ENCODE data around the gene OR6X1.
"Not testable (repeated sequence)": the region's sequence is repeated elsewhere in the genome, so short reads cannot be mapped to it uniquely, and the experiment has no call there.

OR6X1 gene

GRCh38 chr11:123741159-123742030, 12.9 kb downstream of the OR6X1 start, which contains the start of gene ZNF202:
Gene ZNF202 (minus strand): TSS chr11:123741660. CDS start chr11:123730888, 10,772 bp downstream.
- Mint-ChIP-seq H3K4me1 (peaks cover 39% of the 10 kb centered on the region), H3K9me3 (no peaks in the 10 kb centered on the region), H3K4me3 (peak within 1 kb of the TSS; percentile 81), H3K27me3 (peaks cover 6% of the 10 kb centered on the region), H3K36me3 (peaks cover 20% of the 10 kb centered on the region), H3K27ac (peak within 1 kb of the TSS; percentile 83)
- peak; percentile 94 for DNase-seq
- CTCF ChIA-PET, result no interaction called here

GRCh38 chr11:123740787-123741158, 13.5 kb downstream of the OR6X1 start:
- peaks cover 20% of the 10 kb centered on the region for H3K36me3 Mint-ChIP-seq
- CTCF ChIA-PET, result no interaction called here
- peak overlapping the region; percentile 83 for H3K27ac Mint-ChIP-seq
- H3K4me1 Mint-ChIP-seq, result peaks cover 39% of the 10 kb centered on the region
- no peaks in the 10 kb centered on the region for H3K9me3 Mint-ChIP-seq
- H3K4me3 Mint-ChIP-seq, result peak overlapping the region; percentile 81
- DNase-seq, result no peak
- H3K27me3 Mint-ChIP-seq, result peaks cover under 1% of the 10 kb centered on the region

- H3K36me3 Mint-ChIP-seq, result peaks cover 35% of the 10 kb centered on the region
- CTCF ChIA-PET, result interaction anchor here (1.0 kb wide), 1 partner anchor 683 kb away, joined by 3 read pairs; no protein-coding TSS in a partner anchor
These were observed 15.9 kb downstream of the OR6X1 start for GRCh38 chr11:123738374-123738773.

GRCh38 chr11:123736769-123737168, 17.5 kb downstream of the OR6X1 start:
- H3K4me3 Mint-ChIP-seq, result no peak overlapping the region
- CTCF ChIA-PET, result interaction anchor here (1.0 kb wide), 1 partner anchor 96 kb away, joined by 3 read pairs; no protein-coding TSS in a partner anchor
- no peaks in the 10 kb centered on the region for H3K9me3 Mint-ChIP-seq
- H3K36me3 Mint-ChIP-seq, result peaks cover 35% of the 10 kb centered on the region
- no peaks in the 10 kb centered on the region for H3K27me3 Mint-ChIP-seq
- H3K27ac Mint-ChIP-seq, result no peak overlapping the region
- peaks cover 29% of the 10 kb centered on the region for H3K4me1 Mint-ChIP-seq
- DNase-seq, result no peak

More at GRCh38 chr11:123738374-123738773, 15.9 kb downstream of the OR6X1 start:
- no peaks in the 10 kb centered on the region for H3K9me3 Mint-ChIP-seq
- peaks cover 39% of the 10 kb centered on the region for H3K4me1 Mint-ChIP-seq
- H3K27me3 Mint-ChIP-seq, result no peaks in the 10 kb centered on the region
- H3K27ac Mint-ChIP-seq, result no peak overlapping the region
- DNase-seq, result no peak
- no peak overlapping the region for H3K4me3 Mint-ChIP-seq

- CTCF ChIA-PET, result interaction anchor here (1.2 to 3.0 kb wide), 2 partner anchors 19 to 149 kb away, joined by 3 to 14 read pairs; no protein-coding TSS in a partner anchor
- peaks cover 57% of the 10 kb centered on the region for H3K36me3 Mint-ChIP-seq
- H3K27ac Mint-ChIP-seq, result no peak overlapping the region
- no peak overlapping the region for H3K4me3 Mint-ChIP-seq
- DNase-seq, result no peak
- H3K9me3 Mint-ChIP-seq, result peaks cover 26% of the 10 kb centered on the region
- H3K27me3 Mint-ChIP-seq, result no peaks in the 10 kb centered on the region
- no peaks in the 10 kb centered on the region for H3K4me1 Mint-ChIP-seq
These were observed 24.7 kb downstream of the OR6X1 start for GRCh38 chr11:123729602-123730001.

GRCh38 chr11:123725995-123726655, 28.2 kb downstream of the OR6X1 start:
- no peaks in the 10 kb centered on the region for H3K27me3 Mint-ChIP-seq
- CTCF ChIA-PET, result interaction anchor here (0.8 to 1.0 kb wide), 2 partner anchors 15 to 18 kb away, joined by 3 read pairs; no protein-coding TSS in a partner anchor
- H3K4me3 Mint-ChIP-seq, result no peak overlapping the region
- no peak overlapping the region for H3K27ac Mint-ChIP-seq
- peaks cover 29% of the 10 kb centered on the region for H3K9me3 Mint-ChIP-seq
- H3K36me3 Mint-ChIP-seq, result peaks cover 60% of the 10 kb centered on the region
- DNase-seq, result no peak
- no peaks in the 10 kb centered on the region for H3K4me1 Mint-ChIP-seq

- H3K27ac Mint-ChIP-seq, result no peak overlapping the region
These were observed 34.9 kb downstream of the OR6X1 start for GRCh38 chr11:123719452-123719851.

GRCh38 chr11:123718469-123718868, 35.8 kb downstream of the OR6X1 start:
- peaks cover 16% of the 10 kb centered on the region for H3K27me3 Mint-ChIP-seq
- no peak for DNase-seq
- no peak overlapping the region for H3K4me3 Mint-ChIP-seq
- no peaks in the 10 kb centered on the region for H3K4me1 Mint-ChIP-seq
- H3K27ac Mint-ChIP-seq, result no peak overlapping the region
- no peaks in the 10 kb centered on the region for H3K9me3 Mint-ChIP-seq
- peaks cover 3% of the 10 kb centered on the region for H3K36me3 Mint-ChIP-seq
- CTCF ChIA-PET, result interaction anchor here (1.8 to 2.1 kb wide), 2 partner anchors 8 to 11 kb away, joined by 8 to 12 read pairs; no protein-coding TSS in a partner anchor

More at GRCh38 chr11:123719452-123719851, 34.9 kb downstream of the OR6X1 start:
- CTCF ChIA-PET, result interaction anchor here (0.8 to 2.1 kb wide), 3 partner anchors 9 to 30 kb away, joined by 3 to 12 read pairs (median 8); no protein-coding TSS in a partner anchor
- peaks cover 1% of the 10 kb centered on the region for H3K9me3 Mint-ChIP-seq
- no peaks in the 10 kb centered on the region for H3K4me1 Mint-ChIP-seq
- no peak for DNase-seq
- H3K27me3 Mint-ChIP-seq, result peaks cover 16% of the 10 kb centered on the region
- no peak overlapping the region for H3K4me3 Mint-ChIP-seq
- H3K36me3 Mint-ChIP-seq, result peaks cover 8% of the 10 kb centered on the region

GRCh38 chr11:123718063-123718462, 36.3 kb downstream of the OR6X1 start:
- Mint-ChIP-seq H3K36me3 (no peaks in the 10 kb centered on the region), H3K9me3 (no peaks in the 10 kb centered on the region), H3K27ac (no peak overlapping the region), H3K4me1 (no peaks in the 10 kb centered on the region), H3K27me3 (peaks cover 16% of the 10 kb centered on the region), H3K4me3 (no peak overlapping the region)
- DNase-seq, result no peak
- CTCF ChIA-PET, result interaction anchor here (17.1 kb wide), 1 partner anchor 78 kb away, joined by 212 read pairs; no protein-coding TSS in a partner anchor

GRCh38 chr11:123712627-123713026, 41.7 kb downstream of the OR6X1 start:
- CTCF ChIA-PET, result interaction anchor here (0.6 to 17.1 kb wide), 4 partner anchors 14 to 168 kb away, joined by 3 to 212 read pairs (median 8); no protein-coding TSS in a partner anchor
- not testable (repeated sequence) for H3K27ac Mint-ChIP-seq, H3K9me3 Mint-ChIP-seq, DNase-seq, H3K4me1 Mint-ChIP-seq, H3K36me3 Mint-ChIP-seq, H3K4me3 Mint-ChIP-seq
- peaks cover 21% of the 10 kb centered on the region for H3K27me3 Mint-ChIP-seq

GRCh38 chr11:123707606-123708205, 46.6 kb downstream of the OR6X1 start:
- Mint-ChIP-seq H3K27me3 (peaks cover 5% of the 10 kb centered on the region), H3K36me3 (no peaks in the 10 kb centered on the region), H3K27ac (no peak overlapping the region), H3K4me3 (no peak overlapping the region), H3K4me1 (no peaks in the 10 kb centered on the region), H3K9me3 (no peaks in the 10 kb centered on the region)
- DNase-seq, result peak; percentile 78
- CTCF ChIA-PET, result interaction anchor here (0.6 to 17.1 kb wide), 18 partner anchors 8 to 154 kb away, joined by 3 to 212 read pairs (median 6); partner anchors contain the start of gene SCN3B

GRCh38 chr11:123707206-123707605, 47.1 kb downstream of the OR6X1 start:
- Mint-ChIP-seq H3K36me3 (no peaks in the 10 kb centered on the region), H3K27me3 (peaks cover 5% of the 10 kb centered on the region), H3K9me3 (no peaks in the 10 kb centered on the region), H3K27ac (no peak overlapping the region), H3K4me3 (no peak overlapping the region), H3K4me1 (no peaks in the 10 kb centered on the region)
- DNase-seq, result no peak
- CTCF ChIA-PET, result interaction anchor here (0.6 to 17.1 kb wide), 17 partner anchors 8 to 461 kb away, joined by 3 to 212 read pairs (median 7); partner anchors contain the start of gene SCN3B

- Mint-ChIP-seq H3K4me1 (no peaks in the 10 kb centered on the region), H3K9me3 (no peaks in the 10 kb centered on the region), H3K27me3 (no peaks in the 10 kb centered on the region), H3K4me3 (no peak overlapping the region), H3K36me3 (no peaks in the 10 kb centered on the region), H3K27ac (no peak overlapping the region)
- no peak for DNase-seq
- CTCF ChIA-PET, result interaction anchor here (0.6 to 17.1 kb wide), 2 partner anchors 27 to 65 kb away, joined by 3 to 212 read pairs; no protein-coding TSS in a partner anchor
These were observed 50.0 kb downstream of the OR6X1 start for GRCh38 chr11:123704341-123704740.

Measured in activated naive CD4-positive, alpha-beta T cell treated with anti-CD3 and anti-CD28 coated beads, Interleukin-2, amount 10 ng/mL, durations not matched to agents 7 days and 5 days (primary cell).